Breast epithelium (tissue), 4 donors: Measurements from ENCODE around the gene DPY19L1. TPM values are rescaled to one million over a fixed set of nuclear protein-coding genes. Genes with fewer than 3 reads are reported as not detected.

Source experiments
- DNase-seq, 2 donors: peaks; one replicate each; pipeline ENCODE4 v3.0.0-alpha.2; 2019; ENCODE audit warnings: low spot score in 2 of 2
- H3K27ac ChIP-seq, 2 donors: fragments of 200-600 bp; sonication (generic) in 1 of 2; one replicate each; pipeline ENCODE4 v1.5.1; 2016 to 2019; ENCODE audit warnings: mild to moderate bottlenecking in 1 of 2
- H3K27me3 ChIP-seq, 2 donors: fragments of 200-600 bp; sonication (generic) in 1 of 2; one replicate each; pipeline versions ENCODE4 v1.5.1 to v1.6.0; 2017 to 2019; ENCODE audit warnings: control low read depth in 1 of 2, mild to moderate bottlenecking in 1 of 2
- H3K36me3 ChIP-seq: fragments of 200-600 bp; one replicate; pipeline ENCODE4 v1.5.1; 2019
- H3K4me1 ChIP-seq, 2 donors: fragments of 200-600 bp; sonication (generic); one replicate each; pipeline ENCODE4 v1.5.1; 2016 to 2019; ENCODE audit warnings: control low read depth in 1 of 2
- H3K4me3 ChIP-seq, 3 donors: fragments of 200-600 bp; sonication (generic); 1 replicate in 2 of 3; 2 replicates in 1 of 3; pipeline ENCODE4 v1.5.1; 2016 to 2019; ENCODE audit warnings: mild to moderate bottlenecking in 3 of 3, moderate library complexity in 2 of 3
- H3K9me3 ChIP-seq, 2 donors: fragments of 200-600 bp; sonication (generic) in 1 of 2; one replicate each; pipeline ENCODE4 v1.5.1; 2016 to 2019; ENCODE audit warnings: control low read depth in 1 of 2
- POLR2A ChIP-seq: fragments of 450-650 bp; IDR thresholded peaks from one replicate; pipeline ENCODE4 v1.6.1; 2016; ENCODE audit warnings: antibody characterized with exemption, mild to moderate bottlenecking, moderate library complexity
- POLR2AphosphoS5 ChIP-seq, 3 donors: sonication (generic); formaldehyde crosslinking; IDR thresholded peaks; one replicate each; pipeline ENCODE4 v1.6.1; 2017; ENCODE audit warnings: antibody characterized with exemption in 3 of 3
- intact Hi-C: fragments of 100-400 bp; cut with DNase I; formaldehyde crosslinking; loops from one replicate; pipeline ENCODE4 v1.15.1; 2023; ENCODE audit warnings: low total_unique reads
- total RNA-seq, 3 donors: library from RNA; depleted of rRNA; stranded (reverse); fragments of >200 nt; gene quantifications; one replicate each; pipeline ENCODE4 v1.1.0, GENCODE V29; 2016
- TF ChIP-seq, protein P1 (sequence below), 3 donors: fragments of 450-650 bp; IDR thresholded peaks; one replicate each; pipeline ENCODE4 v1.5.1; 2016 to 2017; ENCODE audit warnings: antibody characterized with exemption in 3 of 3, mild to moderate bottlenecking in 3 of 3, moderate library complexity in 3 of 3

Gene DPY19L1
- total RNA-seq, 3 donors from 2014 or later, result 14.1 to 18.2 (median 17.4) TPM

DNA sequence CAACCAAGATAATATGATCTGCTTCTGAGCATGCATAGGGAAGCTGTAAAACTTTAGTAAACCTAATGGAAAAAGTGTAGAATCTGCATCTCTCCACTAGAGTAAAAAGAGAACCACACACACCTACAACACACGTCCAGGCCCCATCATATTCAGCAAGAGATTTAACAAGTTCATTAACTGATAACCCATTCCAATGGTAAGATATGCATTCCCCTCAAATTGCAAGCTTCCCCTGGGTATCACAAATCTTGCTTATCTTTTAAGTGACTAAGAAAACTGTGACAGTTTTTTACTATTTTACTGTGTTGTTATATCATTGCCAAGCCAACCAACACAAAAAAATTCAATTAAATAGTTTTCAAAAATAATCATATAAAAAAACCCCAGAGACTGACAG, 8.0 kb downstream of the DPY19L1 start:
- TF ChIP-seq POLR2AphosphoS5 (IDR thresholded peaks at IDR 0.05), result no peak
- TF ChIP-seq POLR2A, result no peak
- TF ChIP-seq, protein P1, sequence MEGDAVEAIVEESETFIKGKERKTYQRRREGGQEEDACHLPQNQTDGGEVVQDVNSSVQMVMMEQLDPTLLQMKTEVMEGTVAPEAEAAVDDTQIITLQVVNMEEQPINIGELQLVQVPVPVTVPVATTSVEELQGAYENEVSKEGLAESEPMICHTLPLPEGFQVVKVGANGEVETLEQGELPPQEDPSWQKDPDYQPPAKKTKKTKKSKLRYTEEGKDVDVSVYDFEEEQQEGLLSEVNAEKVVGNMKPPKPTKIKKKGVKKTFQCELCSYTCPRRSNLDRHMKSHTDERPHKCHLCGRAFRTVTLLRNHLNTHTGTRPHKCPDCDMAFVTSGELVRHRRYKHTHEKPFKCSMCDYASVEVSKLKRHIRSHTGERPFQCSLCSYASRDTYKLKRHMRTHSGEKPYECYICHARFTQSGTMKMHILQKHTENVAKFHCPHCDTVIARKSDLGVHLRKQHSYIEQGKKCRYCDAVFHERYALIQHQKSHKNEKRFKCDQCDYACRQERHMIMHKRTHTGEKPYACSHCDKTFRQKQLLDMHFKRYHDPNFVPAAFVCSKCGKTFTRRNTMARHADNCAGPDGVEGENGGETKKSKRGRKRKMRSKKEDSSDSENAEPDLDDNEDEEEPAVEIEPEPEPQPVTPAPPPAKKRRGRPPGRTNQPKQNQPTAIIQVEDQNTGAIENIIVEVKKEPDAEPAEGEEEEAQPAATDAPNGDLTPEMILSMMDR (IDR thresholded peaks at IDR 0.05), result no peak
- intact Hi-C loops, result no loop called here
- no peak for DNase-seq

DNA sequence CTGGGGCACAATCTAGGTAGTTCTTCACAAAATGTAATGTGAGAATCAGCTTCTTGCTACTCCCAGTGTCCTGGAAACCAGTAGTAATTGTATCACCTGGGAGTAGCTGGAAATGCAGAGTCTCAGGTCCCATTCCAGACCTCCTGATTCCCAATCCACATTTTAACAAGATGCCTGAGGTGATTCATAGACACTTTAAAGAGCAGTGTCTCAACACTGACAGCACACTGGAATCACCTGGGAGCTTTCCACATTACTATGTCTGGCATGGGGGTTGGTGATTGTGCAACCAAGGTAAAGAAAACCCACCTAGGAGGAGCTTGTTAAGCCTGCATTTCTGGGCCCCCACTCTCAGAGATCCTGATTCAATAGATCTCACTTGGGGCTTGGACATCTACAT, 11.1 kb downstream of the DPY19L1 start:
- H3K4me1 ChIP-seq, result no peaks in the 10 kb centered on the region
- DNase-seq, result no peak
- no peaks in the 10 kb centered on the region for H3K36me3 ChIP-seq
- H3K9me3 ChIP-seq, result no peaks in the 10 kb centered on the region
- no peak overlapping the region for H3K27ac ChIP-seq
- no peak for TF ChIP-seq POLR2A
- TF ChIP-seq, protein P1 (IDR thresholded peaks at IDR 0.05), result no peak
- no peak for TF ChIP-seq POLR2AphosphoS5 (IDR thresholded peaks at IDR 0.05)
- intact Hi-C loops, result no loop called here
- H3K4me3 ChIP-seq, result no peak overlapping the region
- no peaks in the 10 kb centered on the region for H3K27me3 ChIP-seq

More for the DNA sequence above, 8.0 kb downstream of the DPY19L1 start:
- H3K27ac ChIP-seq, result no peak overlapping the region
- H3K4me1 ChIP-seq, result no peaks in the 10 kb centered on the region
- H3K4me3 ChIP-seq, result no peak overlapping the region
- no peaks in the 10 kb centered on the region for H3K9me3 ChIP-seq
- H3K27me3 ChIP-seq, result no peaks in the 10 kb centered on the region
- H3K36me3 ChIP-seq, result no peaks in the 10 kb centered on the region

DNA sequence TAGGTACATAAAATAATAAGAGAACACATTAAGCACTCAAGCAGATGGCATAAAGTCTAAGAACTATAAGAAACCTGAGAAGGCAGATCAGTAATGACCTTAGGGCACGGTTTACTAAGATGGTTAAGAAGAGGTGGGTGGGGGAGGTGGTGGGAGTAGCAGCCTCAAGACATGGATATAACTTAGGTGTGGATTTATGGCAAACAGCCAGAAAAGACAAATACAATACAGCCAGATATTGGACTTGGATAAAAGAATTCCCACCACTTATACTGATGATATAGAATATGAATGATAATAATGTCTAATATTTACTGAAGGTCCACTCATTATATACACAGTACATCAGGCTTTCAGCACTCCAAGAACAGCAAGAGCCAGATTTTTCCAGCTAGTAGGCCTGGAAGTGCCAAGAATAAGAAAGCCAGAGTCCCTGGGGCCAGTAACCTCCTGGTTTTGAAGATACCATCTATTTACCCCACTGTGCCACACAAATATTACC, 11.9 kb downstream of the DPY19L1 start:
- H3K9me3 ChIP-seq, result no peaks in the 10 kb centered on the region
- no peak for DNase-seq
- no peak overlapping the region for H3K27ac ChIP-seq
- no peaks in the 10 kb centered on the region for H3K36me3 ChIP-seq
- no peak for TF ChIP-seq POLR2A
- TF ChIP-seq POLR2AphosphoS5 (IDR thresholded peaks at IDR 0.05), result no peak
- TF ChIP-seq, protein P1 (IDR thresholded peaks at IDR 0.05), result no peak
- no peaks in the 10 kb centered on the region for H3K27me3 ChIP-seq
- H3K4me3 ChIP-seq, result no peak overlapping the region
- no peaks in the 10 kb centered on the region for H3K4me1 ChIP-seq
- intact Hi-C loops, result no loop called here

DNA sequence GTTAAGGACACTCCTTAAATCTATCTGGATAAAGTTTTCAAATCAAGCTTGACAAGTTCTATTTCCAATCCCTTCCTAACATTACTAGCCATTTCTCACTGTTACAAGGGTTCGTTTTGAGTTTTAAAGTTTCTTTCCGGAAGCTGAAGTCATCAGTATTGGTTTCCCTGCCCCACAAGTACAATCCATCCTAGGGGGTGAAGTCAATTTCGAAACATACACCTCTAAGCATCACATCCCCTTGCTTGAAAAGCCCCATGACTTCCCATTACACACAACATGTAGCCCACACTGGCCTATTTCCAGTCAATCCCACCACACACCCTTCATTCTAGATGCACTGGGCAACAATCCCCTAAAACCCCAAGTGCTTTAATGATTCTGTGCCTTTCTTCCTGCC, 13.0 kb downstream of the DPY19L1 start:
- Histone ChIP-seq H3K27ac (no peak overlapping the region), H3K4me3 (no peak overlapping the region), H3K36me3 (no peaks in the 10 kb centered on the region), H3K9me3 (no peaks in the 10 kb centered on the region), H3K4me1 (no peaks in the 10 kb centered on the region), H3K27me3 (no peaks in the 10 kb centered on the region)
- TF ChIP-seq, protein P1 (IDR thresholded peaks at IDR 0.05), result no peak
- TF ChIP-seq POLR2A, result no peak
- no peak for TF ChIP-seq POLR2AphosphoS5 (IDR thresholded peaks at IDR 0.05)
- DNase-seq, result no peak
- intact Hi-C loops, result no loop called here

DNA sequence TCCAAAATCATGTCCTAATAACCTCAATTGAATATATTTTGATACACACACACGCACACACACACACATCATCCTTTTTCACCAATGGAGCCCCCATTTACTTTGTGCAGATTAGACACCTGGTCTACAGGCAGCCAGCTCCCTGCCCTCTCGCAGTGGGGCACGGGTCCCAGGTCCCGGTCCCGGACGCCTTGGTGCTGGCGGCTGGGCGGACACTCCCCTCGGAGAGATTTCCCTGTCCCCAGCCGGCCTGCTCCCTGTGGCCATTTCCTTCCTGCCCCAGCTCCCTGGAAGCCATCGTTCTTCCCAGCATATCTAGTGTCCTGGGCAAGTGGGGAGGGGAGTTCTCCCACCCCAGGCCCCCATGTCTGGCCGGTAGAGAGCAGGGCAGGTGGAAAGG, 14.6 kb downstream of the DPY19L1 start:
- DNase-seq, result no peak
- Histone ChIP-seq H3K36me3 (no peaks in the 10 kb centered on the region), H3K27me3 (no peaks in the 10 kb centered on the region), H3K4me3 (no peak overlapping the region), H3K4me1 (no peaks in the 10 kb centered on the region), H3K27ac (no peak overlapping the region), H3K9me3 (no peaks in the 10 kb centered on the region)
- TF ChIP-seq, protein P1 (IDR thresholded peaks at IDR 0.05), result no peak
- TF ChIP-seq POLR2AphosphoS5 (IDR thresholded peaks at IDR 0.05) (no peak), POLR2A (no peak)
- intact Hi-C loops, result no loop called here
